HCT116 (cell line): ENCODE measurements around the gene TMEM132C. TPM values are rescaled to one million over a fixed set of nuclear protein-coding genes. Genes with fewer than 3 reads are reported as not detected.
"Not testable (repeated sequence)": the region's sequence is repeated elsewhere in the genome, so short reads cannot be mapped to it uniquely, and the experiment has no call there.

Experiments
- ATAC-seq: fragments of 200-7000 bp; cut with Tn5 transposase; 2 replicates; pipeline ENCODE4 v1.9.1; 2020; ENCODE audit warnings: mild to moderate bottlenecking, moderate library complexity
- BruUV-seq: library from RNA; stranded (reverse); fragments of 400-500 nt; replicated peaks from 2 replicates; lab custom pipeline; 2021; lab: Mats Ljungman, UMichigan
- CTCF ChIA-PET: fragments of 300-600 bp; sonication (Branson Sonifier 250); formaldehyde crosslinking; loops from one replicate; lab custom pipeline; 2021; ENCODE audit warnings: antibody characterized with exemption; lab: Charles Lee
- POLR2A ChIA-PET: fragments of 300-600, 350-600 bp; sonication (Branson Sonifier 250); formaldehyde crosslinking; loops from one replicate; lab custom pipeline; 2021; ENCODE audit warnings: antibody characterized with exemption; lab: Charles Lee
- RAD21 ChIA-PET, 2 experiments: fragments of 300-600 bp; sonication (Branson Sonifier 250); formaldehyde crosslinking; loops; one replicate each; lab custom pipeline; 2023; ENCODE audit warnings: low total read pairs in 2 of 2; ENCODE audit not compliant: uncharacterized antibody in 2 of 2, unreplicated experiment in 2 of 2, low non-redundant PET in 1 of 2; lab: Charles Lee
- DNase-seq: peaks from one replicate; pipeline ENCODE4 v3.0.0-alpha.2; 2010; ENCODE audit warnings: low read depth, low spot score
- H2AFZ ChIP-seq: fragments of 200-600 bp; shearing (Covaris generic), sonication (generic); 2 replicates; pipeline ENCODE4 v1.6.1; 2017; ENCODE audit warnings: low read depth, mixed run types, mixed read lengths, antibody characterized with exemption, low read length; ENCODE audit not compliant: poor library complexity, severe bottlenecking
- H3K27ac ChIP-seq: 2 replicates; pipeline ENCODE4 v1.5.1; 2012; ENCODE audit warnings: low read depth, low read length
- H3K27me3 ChIP-seq: fragments of 200-600 bp; sonication (generic); 2 replicates; pipeline ENCODE4 v1.6.1; 2016; ENCODE audit warnings: mixed run types, low read length, mixed read lengths; ENCODE audit not compliant: insufficient read depth
- H3K36me3 ChIP-seq, 2 experiments: fragments of 200-500 bp in 1 of 2; fragments of 200-600 bp in 1 of 2; sonication (Bioruptor generic) in 1 of 2; sonication (generic) in 1 of 2; 2 replicates each; pipeline versions ENCODE4 v1.5.1 to v1.6.1; 2014 to 2016; ENCODE audit warnings: low read length in 2 of 2, inconsistent platforms in 1 of 2, mixed read lengths in 1 of 2, mixed run types in 1 of 2; ENCODE audit not compliant: insufficient read depth in 2 of 2, control insufficient read depth in 1 of 2
- H3K4me1 ChIP-seq, 2 experiments: fragments of 200-600 bp in 1 of 2; sonication (generic) in 1 of 2; 2 replicates each; pipeline versions ENCODE4 v1.5.1 to v1.6.1; 2012 to 2017; ENCODE audit warnings: low read length in 2 of 2, inconsistent platforms in 1 of 2, mild to moderate bottlenecking in 1 of 2, mixed read lengths in 1 of 2, mixed run types in 1 of 2, moderate library complexity in 1 of 2; ENCODE audit not compliant: insufficient read depth in 2 of 2, control insufficient read depth in 1 of 2
- H3K4me2 ChIP-seq: fragments of 200-600 bp; sonication (generic); 2 replicates; pipeline ENCODE4 v1.6.1; 2017; ENCODE audit warnings: mixed run types, low read length, mixed read lengths
- H3K4me3 ChIP-seq, 2 experiments: fragments of 200-600 bp in 1 of 2; sonication (generic) in 1 of 2; replicated peaks in 1 of 2; 2 replicates each; pipeline ENCODE4 v1.5.1; 2011 to 2016; ENCODE audit warnings: low read length in 2 of 2, control low read depth in 1 of 2, low read depth in 1 of 2, mild to moderate bottlenecking in 1 of 2, mixed read lengths in 1 of 2, mixed run types in 1 of 2
- H3K79me2 ChIP-seq: fragments of 200-600 bp; sonication (generic); 2 replicates; pipeline ENCODE4 v1.6.1; 2017; ENCODE audit warnings: mild to moderate bottlenecking, mixed run types, low read length, moderate library complexity, mixed read lengths; ENCODE audit not compliant: insufficient read depth
- H3K9ac ChIP-seq: fragments of 200-600 bp; sonication (generic); 2 replicates; pipeline ENCODE4 v1.6.1; 2016; ENCODE audit warnings: low read length, mixed read lengths
- H3K9me2 ChIP-seq: fragments of 200-600 bp; sonication (generic), shearing (Covaris generic); 2 replicates; pipeline ENCODE4 v1.6.1; 2017; ENCODE audit warnings: mixed run types, mild to moderate bottlenecking, moderate library complexity; ENCODE audit not compliant: insufficient read depth
- H3K9me3 ChIP-seq, 2 experiments: fragments of 200-500 bp in 1 of 2; fragments of 200-600 bp in 1 of 2; sonication (Bioruptor generic) in 1 of 2; sonication (generic) in 1 of 2; 2 replicates each; pipeline ENCODE4 v1.6.1; 2014 to 2017; ENCODE audit warnings: low read length in 2 of 2, mixed read lengths in 2 of 2, inconsistent platforms in 1 of 2, low read depth in 1 of 2, mild to moderate bottlenecking in 1 of 2, mixed run types in 1 of 2, moderate library complexity in 1 of 2; ENCODE audit not compliant: control insufficient read depth in 1 of 2, insufficient read depth in 1 of 2
- H4K20me1 ChIP-seq: fragments of 200-600 bp; sonication (generic), shearing (Covaris generic); 2 replicates; pipeline ENCODE4 v1.6.1; 2017; ENCODE audit warnings: mixed run types, mild to moderate bottlenecking, moderate library complexity; ENCODE audit not compliant: insufficient read depth
- CBX3 ChIP-seq: IDR thresholded peaks from 2 replicates; pipeline ENCODE4 v1.6.1; 2012; ENCODE audit warnings: low read depth
- CTCF ChIP-seq, 3 experiments: fragments of 200-600 bp in 1 of 3; sonication (generic) in 1 of 3; IDR thresholded peaks in 2 of 3; conservative IDR thresholded peaks in 1 of 3; 2 replicates each; pipeline ENCODE4 v1.5.1; 2012 to 2017; ENCODE audit warnings: low read depth in 2 of 3, low read length in 2 of 3, antibody characterized with exemption in 1 of 3, borderline replicate concordance in 1 of 3, control low read depth in 1 of 3, mild to moderate bottlenecking in 1 of 3, mixed read lengths in 1 of 3, mixed run types in 1 of 3, moderate library complexity in 1 of 3; ENCODE audit not compliant: insufficient read depth in 1 of 3
- ELF1 ChIP-seq: IDR thresholded peaks from 2 replicates; pipeline ENCODE4 v1.6.1; 2012; ENCODE audit warnings: low read depth, borderline replicate concordance
- FOSL1 ChIP-seq: IDR thresholded peaks from 2 replicates; pipeline ENCODE4 v1.6.1; 2012; ENCODE audit warnings: low read depth
- POLR2A ChIP-seq: IDR thresholded peaks from 2 replicates; pipeline ENCODE4 v1.7.0; 2011; ENCODE audit warnings: borderline replicate concordance; ENCODE audit not compliant: insufficient read depth, insufficient read length; ENCODE audit errors: extremely low read depth
- SP1 ChIP-seq: IDR thresholded peaks from 2 replicates; pipeline ENCODE4 v1.6.1; 2012; ENCODE audit warnings: low read depth
- ZBTB33 ChIP-seq: IDR thresholded peaks from 2 replicates; pipeline ENCODE4 v1.6.1; 2011; ENCODE audit warnings: mild to moderate bottlenecking, low read length, moderate library complexity; ENCODE audit not compliant: insufficient replicate concordance; ENCODE audit errors: extremely low read depth
- ZNF274 ChIP-seq: fragments of 200-500 bp; sonication (Bioruptor generic); IDR thresholded peaks from 2 replicates; pipeline ENCODE4 v1.6.1; 2014; ENCODE audit warnings: mild to moderate bottlenecking, low read depth, low read length, inconsistent platforms
- intact Hi-C: fragments of 100-400 bp; cut with micrococcal nuclease; formaldehyde crosslinking; loops from 2 replicates; pipeline ENCODE4 v1.10.0; 2022
- total RNA-seq: library from RNA; stranded (reverse); gene quantifications from one replicate; pipeline ENCODE4 v1.2.1, GENCODE V29; 2021; ENCODE audit not compliant: unreplicated experiment

Gene TMEM132C
- total RNA-seq, 1 experiment from 2014 or later: not detected

GRCh38 chr12:128483526-128484255 lies 216.7 kb downstream of the TMEM132C start:
- Histone ChIP-seq H3K36me3 (no peaks in the 10 kb centered on the region), H3K79me2 (no peaks in the 10 kb centered on the region), H3K9me3 (peaks cover 0 to 6% of the 10 kb centered on the region in 2 experiments; a peak in 2 of 4 replicates), H3K9me2 (no peaks in the 10 kb centered on the region), H3K27me3 (no peaks in the 10 kb centered on the region), H3K4me3 (no peak overlapping the region), H3K4me1 (no peaks in the 10 kb centered on the region), H2AFZ (no peak overlapping the region), H4K20me1 (no peaks in the 10 kb centered on the region), H3K4me2 (no peak overlapping the region), H3K27ac (no peak overlapping the region), H3K9ac (no peak overlapping the region)
- TF ChIP-seq FOSL1: no peak
- POLR2A ChIA-PET: no interaction called here
- intact Hi-C loops: no loop called here
- BruUV-seq: no TSS peak
- CTCF ChIA-PET: no interaction called here
- ATAC-seq (no peak), DNase-seq (no peak)
- RAD21 ChIA-PET: no interaction called here

GRCh38 chr12:128497376-128497775 lies 230.4 kb downstream of the TMEM132C start:
- H3K79me2 ChIP-seq, H2AFZ ChIP-seq, H3K9ac ChIP-seq, RAD21 ChIA-PET, H3K27ac ChIP-seq, H3K9me2 ChIP-seq, DNase-seq, H3K36me3 ChIP-seq, POLR2A ChIA-PET, H3K27me3 ChIP-seq, H3K4me2 ChIP-seq, ATAC-seq, H3K4me1 ChIP-seq, intact Hi-C loops, CTCF ChIA-PET, H4K20me1 ChIP-seq, H3K4me3 ChIP-seq, BruUV-seq: not testable (repeated sequence)
- peaks cover 5 to 21% of the 10 kb centered on the region in 2 experiments; a peak in 2 of 4 replicates for H3K9me3 ChIP-seq

GRCh38 chr12:128507470-128507869 lies 240.5 kb downstream of the TMEM132C start:
- ChIA-PET CTCF (no interaction called here), RAD21 (no interaction called here), POLR2A (no interaction called here)
- no peaks in the 10 kb centered on the region for H3K27me3 ChIP-seq
- no peak for ATAC-seq
- no peaks in the 10 kb centered on the region for H3K4me1 ChIP-seq
- no peaks in the 10 kb centered on the region for H3K79me2 ChIP-seq
- no TSS peak for BruUV-seq
- intact Hi-C loops: no loop called here
- H2AFZ ChIP-seq: no peak overlapping the region
- no peak overlapping the region for H3K4me3 ChIP-seq
- no peak overlapping the region for H3K4me2 ChIP-seq
- DNase-seq: no peak
- no peak overlapping the region for H3K27ac ChIP-seq
- no peak overlapping the region for H3K9ac ChIP-seq
- no peaks in the 10 kb centered on the region for H3K9me2 ChIP-seq
- H3K9me3 ChIP-seq: peaks cover 10 to 24% of the 10 kb centered on the region in 2 experiments; a peak in 2 of 4 replicates
- H4K20me1 ChIP-seq: no peaks in the 10 kb centered on the region
- H3K36me3 ChIP-seq: no peaks in the 10 kb centered on the region
- TF ChIP-seq ZNF274 (no peak), ELF1 (no peak), ZBTB33 (no peak), SP1 (no peak), FOSL1 (no peak), CBX3 (no peak), POLR2A (no peak), CTCF (IDR thresholded peaks at IDR 0.05 in 2 of 3, conservative IDR thresholded peaks at IDR 0.05 in 1 of 3; ENCODE audit: borderline replicate concordance in 1 of 3, insufficient read depth in 1 of 3, low read depth in 2 of 3, low read length in 2 of 3) (no peak)
